K562 (cell line): Measurements from ENCODE around the gene ESPN. TPM values are rescaled to one million over a fixed set of nuclear protein-coding genes. Genes with fewer than 3 reads are reported as not detected.

Experiments used
- ARID3B ChIP-seq: fragments of 250-450 bp; sonication (Bioruptor Pico); IDR thresholded peaks from 2 replicates; pipeline ENCODE4 v1.4.0; 2020; ENCODE audit warnings: borderline replicate concordance
- BRD9 ChIP-seq: fragments of 450-650 bp; IDR thresholded peaks from 2 replicates; pipeline ENCODE4 v1.6.1; 2018; ENCODE audit warnings: low read depth; ENCODE audit not compliant: partially characterized antibody
- FOXK2 ChIP-seq, 2 experiments: fragments of 450-650 bp; IDR thresholded peaks in 1 of 2; conservative IDR thresholded peaks in 1 of 2; 2 replicates each; pipeline ENCODE4 v1.6.1; 2016; ENCODE audit warnings: low read depth in 2 of 2, mild to moderate bottlenecking in 1 of 2
- GTF2E2 ChIP-seq: fragments of 200-800 bp; sonication (Bioruptor generic); IDR thresholded peaks from 2 replicates; pipeline ENCODE4 v1.6.1; 2016; ENCODE audit warnings: missing genetic modification characterization, missing compliant biosample characterization
- GTF2F1 ChIP-seq: IDR thresholded peaks from 2 replicates; pipeline ENCODE4 v1.6.1; 2011; ENCODE audit warnings: low read depth, low read length, improper control_type of control experiment
- HDAC2 ChIP-seq: fragments of 450-650 bp; IDR thresholded peaks from 2 replicates; pipeline ENCODE4 v1.6.1; 2016; ENCODE audit warnings: mild to moderate bottlenecking
- IRF1 ChIP-seq: sonication (generic); formaldehyde crosslinking; IDR thresholded peaks from 2 replicates; pipeline ENCODE4 v1.8.0; 2022; ENCODE audit warnings: missing genetic modification reagents, mild to moderate bottlenecking, borderline replicate concordance
- MCM5 ChIP-seq: fragments of 450-650 bp; IDR thresholded peaks from 2 replicates; pipeline ENCODE4 v1.6.1; 2016; ENCODE audit warnings: low read depth
- MTF1 ChIP-seq: fragments of 250-450 bp; sonication (Bioruptor Pico); IDR thresholded peaks from 2 replicates; pipeline ENCODE4 v1.9.0; 2021; ENCODE audit warnings: moderate library complexity, mild to moderate bottlenecking, inconsistent platforms, borderline replicate concordance
- MYC ChIP-seq, 2 experiments: fragments of 250-450 bp in 1 of 2; sonication (Bioruptor Pico) in 1 of 2; IDR thresholded peaks; 2 replicates each; pipeline versions ENCODE4 v1.5.1 to v1.6.1; 2012 to 2021; ENCODE audit warnings: low read depth in 2 of 2, borderline replicate concordance in 1 of 2, improper control_type of control experiment in 1 of 2, low read length in 1 of 2, mild to moderate bottlenecking in 1 of 2, moderate library complexity in 1 of 2
- NR2C1 ChIP-seq, 2 experiments: fragments of 450-650 bp; IDR thresholded peaks; 2 replicates each; pipeline ENCODE4 v1.6.1; 2017; ENCODE audit warnings: mild to moderate bottlenecking in 2 of 2, antibody characterized with exemption in 1 of 2, inconsistent platforms in 1 of 2, missing compliant biosample characterization in 1 of 2, missing genetic modification characterization in 1 of 2
- PYGO2 ChIP-seq: fragments of 450-650 bp; IDR thresholded peaks from 2 replicates; pipeline ENCODE4 v1.6.1; 2016; ENCODE audit warnings: mild to moderate bottlenecking, missing genetic modification characterization, moderate library complexity, missing compliant biosample characterization
- RBFOX2 ChIP-seq: fragments of 200-400 bp; formaldehyde crosslinking; IDR thresholded peaks from 2 replicates; pipeline ENCODE4 v1.6.1; 2017; ENCODE audit warnings: low read depth, mild to moderate bottlenecking, low read length, moderate library complexity
- RBM25 ChIP-seq: fragments of 200-400 bp; formaldehyde crosslinking; IDR thresholded peaks from 2 replicates; pipeline ENCODE4 v1.6.1; 2018; ENCODE audit warnings: low read length, low read depth, moderate library complexity; ENCODE audit not compliant: severe bottlenecking
- SETDB1 ChIP-seq: IDR thresholded peaks from one replicate; pipeline ENCODE4 v1.6.1; 2012; ENCODE audit warnings: low read length, control low read depth, inconsistent platforms
- SRSF7 ChIP-seq: fragments of 200-400 bp; formaldehyde crosslinking; optimal IDR thresholded peaks from 2 replicates; pipeline ENCODE3; 2017; ENCODE audit warnings: mild to moderate bottlenecking, low read depth, low read length
- ZC3H4 ChIP-seq: sonication (generic); formaldehyde crosslinking; IDR thresholded peaks from 2 replicates; pipeline ENCODE4 v1.9.0; 2021; ENCODE audit warnings: missing genetic modification reagents, borderline replicate concordance
- ZNF124 ChIP-seq: sonication (generic); formaldehyde crosslinking; IDR thresholded peaks from 2 replicates; pipeline ENCODE4 v1.8.1; 2022; ENCODE audit warnings: missing genetic modification reagents
- ZNF175 ChIP-seq: fragments of 200-800 bp; sonication (Bioruptor generic); IDR thresholded peaks from 2 replicates; pipeline ENCODE4 v1.6.1; 2016; ENCODE audit warnings: low read depth, mild to moderate bottlenecking, missing genetic modification characterization, missing compliant biosample characterization
- ZNF274 ChIP-seq: IDR thresholded peaks from 2 replicates; pipeline ENCODE4 v1.6.1; 2011; ENCODE audit warnings: low read depth, mild to moderate bottlenecking, low read length, moderate library complexity, borderline replicate concordance
- polyA plus RNA-seq, 8 experiments: library from polyadenylated mRNA; depleted of rRNA in 4 of 8; stranded (reverse) in 5 of 8; unstranded in 3 of 8; fragments of >200 nt; fragmentation: Nextera tagmentation in 2 of 8; fragmentation: Illumina TruSeq in 1 of 8; extraction: Ambion mirVana in 2 of 8; extraction: Trizol in 1 of 8; gene quantifications; 2 replicates each; pipeline versions ENCODE4 v1.2.1 to v1.2.3, GENCODE V29; 2011 to 2014; ENCODE audit warnings: inconsistent platforms in 1 of 8, missing spikeins in 1 of 8
- total RNA-seq, 7 experiments: library from RNA; depleted of rRNA in 6 of 7; stranded (reverse); fragments of >200 nt in 6 of 7; fragmentation: Illumina TruSeq in 2 of 7; extraction: Trizol in 2 of 7; gene quantifications; 2 replicates each; pipeline versions ENCODE4 v1.2.1 to v1.2.3, GENCODE V29; 2011 to 2021; ENCODE audit warnings: low replicate concordance in 1 of 7
- TF ChIP-seq, protein P1 (sequence below): sonication (generic); formaldehyde crosslinking; IDR thresholded peaks from 2 replicates; pipeline ENCODE4 v1.8.0; 2022; ENCODE audit warnings: missing genetic modification reagents, mild to moderate bottlenecking, borderline replicate concordance
- TF ChIP-seq, protein P2 (sequence below): sonication (generic); formaldehyde crosslinking; IDR thresholded peaks from 2 replicates; pipeline ENCODE4 v1.9.0; 2022; ENCODE audit warnings: mild to moderate bottlenecking, missing genetic modification reagents

ESPN gene
- total and polyA plus RNA-seq, 9 of the 15 experiments (the other 6 are each of a cell fraction or from before 2014, with no cell fraction given) = 0.07 to 1.2 (median 0.45) TPM; not detected in 3

DNA sequence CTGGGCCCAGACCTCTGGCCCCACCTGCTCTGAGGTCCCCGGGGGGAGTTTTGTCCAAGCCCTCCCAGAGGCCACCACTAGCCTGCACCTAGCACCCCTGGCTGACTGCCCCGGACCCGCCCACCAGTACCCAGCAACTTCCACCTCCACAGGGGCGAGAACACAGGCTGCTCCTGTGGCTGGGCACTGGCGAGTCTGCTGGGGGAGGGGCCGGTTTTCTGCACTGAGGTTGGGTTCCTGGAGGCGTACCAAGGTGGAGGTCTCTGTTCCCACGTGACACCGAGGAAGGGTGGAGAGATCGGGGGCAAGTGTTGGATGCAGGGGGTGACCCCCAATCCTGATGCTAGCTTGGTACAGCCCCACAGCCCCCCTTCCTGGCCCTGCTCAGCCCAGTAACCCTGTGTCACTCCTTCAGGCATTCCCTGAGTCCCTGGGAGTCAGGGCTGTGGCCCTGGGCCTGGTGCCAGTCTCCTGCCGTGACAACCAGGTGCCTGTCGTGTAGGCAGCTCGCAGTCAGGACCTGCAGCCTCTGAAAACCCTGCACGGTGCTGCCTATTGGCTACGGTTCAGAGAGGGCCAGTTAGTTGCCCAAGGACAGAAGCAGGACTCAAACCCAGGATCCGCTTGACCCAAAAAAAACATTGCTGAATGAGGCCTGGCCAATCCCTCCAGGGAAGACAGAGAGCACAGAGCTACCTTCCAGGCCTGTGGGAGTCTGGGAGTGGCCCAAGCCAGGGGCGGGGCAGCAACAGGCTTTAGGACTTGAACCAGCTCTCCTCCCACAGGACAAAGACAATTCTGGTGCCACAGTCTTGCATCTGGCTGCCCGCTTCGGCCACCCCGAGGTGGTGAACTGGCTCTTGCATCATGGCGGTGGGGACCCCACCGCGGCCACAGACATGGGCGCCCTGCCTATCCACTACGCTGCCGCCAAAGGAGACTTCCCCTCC is 3.1 kb downstream of the ESPN start (continued):
- TF ChIP-seq NR2C1 (IDR thresholded peaks at IDR 0.05) (no peak), NR2C1 (tag; IDR thresholded peaks at IDR 0.05) (no peak), MCM5 (no peak), SETDB1 (no peak), ARID3B (no peak), ZNF124 (CRISPR knock-in tag) (no peak), FOXK2 (conservative IDR thresholded peaks at IDR 0.05 in 1 of 2, IDR thresholded peaks at IDR 0.05 in 1 of 2; ENCODE audit: low read depth in 2 of 2) (peak in 1 of 2 experiments; percentile 51; a peak in 1 of 4 replicates), MTF1 (CRISPR knock-in tag) (no peak), SRSF7 (no peak), ZNF274 (no peak), IRF1 (no peak), BRD9 (no peak), GTF2F1 (no peak), RBFOX2 (no peak), ZC3H4 (CRISPR knock-in tag) (peak; percentile 78; the same call in 1 of the 2 replicates), PYGO2 (tag) (no peak), MYC (IDR thresholded peaks at IDR 0.05; ENCODE audit: low read depth, low read length) (no peak), MYC (CRISPR knock-in tag; IDR thresholded peaks at IDR 0.05; ENCODE audit: borderline replicate concordance, low read depth) (no peak), RBM25 (no peak), ZNF175 (CRISPR knock-in tag) (no peak), HDAC2 (no peak), GTF2E2 (no peak)
- TF ChIP-seq, protein P1, sequence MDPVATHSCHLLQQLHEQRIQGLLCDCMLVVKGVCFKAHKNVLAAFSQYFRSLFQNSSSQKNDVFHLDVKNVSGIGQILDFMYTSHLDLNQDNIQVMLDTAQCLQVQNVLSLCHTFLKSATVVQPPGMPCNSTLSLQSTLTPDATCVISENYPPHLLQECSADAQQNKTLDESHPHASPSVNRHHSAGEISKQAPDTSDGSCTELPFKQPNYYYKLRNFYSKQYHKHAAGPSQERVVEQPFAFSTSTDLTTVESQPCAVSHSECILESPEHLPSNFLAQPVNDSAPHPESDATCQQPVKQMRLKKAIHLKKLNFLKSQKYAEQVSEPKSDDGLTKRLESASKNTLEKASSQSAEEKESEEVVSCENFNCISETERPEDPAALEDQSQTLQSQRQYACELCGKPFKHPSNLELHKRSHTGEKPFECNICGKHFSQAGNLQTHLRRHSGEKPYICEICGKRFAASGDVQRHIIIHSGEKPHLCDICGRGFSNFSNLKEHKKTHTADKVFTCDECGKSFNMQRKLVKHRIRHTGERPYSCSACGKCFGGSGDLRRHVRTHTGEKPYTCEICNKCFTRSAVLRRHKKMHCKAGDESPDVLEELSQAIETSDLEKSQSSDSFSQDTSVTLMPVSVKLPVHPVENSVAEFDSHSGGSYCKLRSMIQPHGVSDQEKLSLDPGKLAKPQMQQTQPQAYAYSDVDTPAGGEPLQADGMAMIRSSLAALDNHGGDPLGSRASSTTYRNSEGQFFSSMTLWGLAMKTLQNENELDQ (CRISPR knock-in tag) = no peak
- TF ChIP-seq, protein P2, sequence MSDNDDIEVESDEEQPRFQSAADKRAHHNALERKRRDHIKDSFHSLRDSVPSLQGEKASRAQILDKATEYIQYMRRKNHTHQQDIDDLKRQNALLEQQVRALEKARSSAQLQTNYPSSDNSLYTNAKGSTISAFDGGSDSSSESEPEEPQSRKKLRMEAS (CRISPR knock-in tag) = peak; percentile 23; the same call in 1 of the 2 replicates
